OCI-LY1 (cell line): ENCODE results near the gene EEF1B2.

ENCODE experiments used
- CTCF ChIP-seq: fragments of 200-600 bp; sonication (generic), shearing (Covaris generic); IDR thresholded peaks from 2 replicates; pipeline ENCODE4 v1.5.1; 2017; ENCODE audit warnings: mild to moderate bottlenecking, antibody characterized with exemption, low read length, moderate library complexity, mixed read lengths
- EZH2 ChIP-seq: fragments of 200-600 bp; sonication (generic), shearing (Covaris generic); IDR thresholded peaks from 2 replicates; pipeline ENCODE4 v1.8.0; 2017; ENCODE audit warnings: borderline replicate concordance, mixed run types, mild to moderate bottlenecking, antibody characterized with exemption, low read length, moderate library complexity, mixed read lengths

- TF ChIP-seq CTCF = no peak
- TF ChIP-seq EZH2 = no peak
These were observed 33.8 kb upstream of the EEF1B2 start for GRCh38 chr2:206125901-206126300.
